GM23338 (cell line): ENCODE results near the gene C3orf70. TPM values are rescaled to one million over a fixed set of nuclear protein-coding genes. Genes with fewer than 3 reads are reported as not detected.

ENCODE experiments used
- ATAC-seq: fragments of 200-7000 bp; cut with Tn5 transposase; 3 replicates; pipeline ENCODE4 v1.9.1; 2020
- DNase-seq: peaks from one replicate; pipeline ENCODE4 v3.0.0-alpha.2; 2015; ENCODE audit warnings: low spot score
- H2AFZ ChIP-seq: fragments of 200-600 bp; sonication (generic); 2 replicates; pipeline ENCODE4 v1.8.0; 2016; ENCODE audit warnings: antibody characterized with exemption, mild to moderate bottlenecking, moderate library complexity
- H3F3A ChIP-seq: fragments of 200-600 bp; sonication (generic); replicated peaks from 2 replicates; pipeline ENCODE4 v1.8.0; 2017; ENCODE audit warnings: antibody characterized with exemption, mixed run types, low read depth
- H3K27ac ChIP-seq: fragments of 200-600 bp; sonication (generic); 2 replicates; pipeline ENCODE4 v1.6.1; 2016; ENCODE audit warnings: low read depth
- H3K27me3 ChIP-seq: fragments of 200-600 bp; sonication (generic); 2 replicates; pipeline ENCODE4 v1.8.0; 2016; ENCODE audit warnings: mild to moderate bottlenecking, mixed run types, moderate library complexity; ENCODE audit not compliant: insufficient read depth
- H3K36me3 ChIP-seq: fragments of 200-600 bp; sonication (generic); 2 replicates; pipeline ENCODE4 v1.8.0; 2016; ENCODE audit warnings: mild to moderate bottlenecking; ENCODE audit not compliant: insufficient read depth
- H3K4me1 ChIP-seq: fragments of 200-600 bp; sonication (generic); 2 replicates; pipeline ENCODE4 v1.8.0; 2016; ENCODE audit warnings: mild to moderate bottlenecking, moderate library complexity; ENCODE audit not compliant: insufficient read depth
- H3K4me2 ChIP-seq: fragments of 200-600 bp; sonication (generic); 2 replicates; pipeline ENCODE4 v1.7.1; 2017; ENCODE audit warnings: mixed run types
- H3K4me3 ChIP-seq: fragments of 200-600 bp; sonication (generic); 2 replicates; pipeline ENCODE4 v1.6.1; 2016; ENCODE audit warnings: mixed run types
- H3K79me2 ChIP-seq: fragments of 200-600 bp; sonication (generic); replicated peaks from 2 replicates; pipeline ENCODE4 v1.8.0; 2017; ENCODE audit warnings: mild to moderate bottlenecking; ENCODE audit not compliant: insufficient read depth
- H3K9me2 ChIP-seq: fragments of 200-600 bp; sonication (generic); 2 replicates; pipeline ENCODE4 v1.8.0; 2017; ENCODE audit not compliant: insufficient read depth
- H4K20me1 ChIP-seq: fragments of 200-600 bp; sonication (generic); replicated peaks from 2 replicates; pipeline ENCODE4 v1.8.0; 2017; ENCODE audit warnings: mild to moderate bottlenecking; ENCODE audit not compliant: insufficient read depth
- H3K27ac Mint-ChIP-seq: 2 replicates; pipeline ENCODE4 v1.8.0; 2020; ENCODE audit warnings: inconsistent platforms, mild to moderate bottlenecking, moderate library complexity, mixed read lengths
- H3K27me3 Mint-ChIP-seq: 3 replicates; pipeline ENCODE4 v1.8.0; 2022; ENCODE audit warnings: low read depth, mild to moderate bottlenecking, moderate library complexity, mixed read lengths, inconsistent platforms; ENCODE audit not compliant: insufficient read depth, poor library complexity
- H3K36me3 Mint-ChIP-seq: 3 replicates; pipeline ENCODE4 v1.8.0; 2021; ENCODE audit warnings: low read depth, mild to moderate bottlenecking, inconsistent platforms, moderate library complexity, mixed read lengths
- H3K4me1 Mint-ChIP-seq: 3 replicates; pipeline ENCODE4 v1.8.0; 2020; ENCODE audit warnings: mild to moderate bottlenecking, inconsistent platforms, mixed read lengths
- H3K4me3 Mint-ChIP-seq: 3 replicates; pipeline ENCODE4 v1.8.0; 2021; ENCODE audit warnings: moderate library complexity, mild to moderate bottlenecking, inconsistent platforms, mixed read lengths
- H3K9me3 Mint-ChIP-seq: 3 replicates; pipeline ENCODE4 v1.8.0; 2020; ENCODE audit warnings: moderate library complexity, mild to moderate bottlenecking, inconsistent platforms, mixed read lengths
- CTCF ChIP-seq, 2 experiments: fragments of 200-600 bp in 1 of 2; sonication (generic) in 1 of 2; conservative IDR thresholded peaks; 2 replicates each; pipeline versions ENCODE4 v1.5.1 to v1.6.1; 2016 to 2017; ENCODE audit warnings: antibody characterized with exemption in 2 of 2, low read depth in 2 of 2, mild to moderate bottlenecking in 2 of 2, moderate library complexity in 1 of 2
- EZH2phosphoT487 ChIP-seq: fragments of 200-600 bp; sonication (generic); IDR thresholded peaks from one replicate; pipeline ENCODE4 v1.8.1; 2018; ENCODE audit warnings: antibody characterized with exemption; ENCODE audit not compliant: unreplicated experiment
- JUNB ChIP-seq: IDR thresholded peaks from one replicate; pipeline ENCODE4 v1.6.1; 2016; ENCODE audit warnings: antibody characterized with exemption; ENCODE audit not compliant: unreplicated experiment
- NANOG ChIP-seq: IDR thresholded peaks from 2 replicates; pipeline ENCODE4 v1.6.1; 2016; ENCODE audit warnings: antibody characterized with exemption, borderline replicate concordance
- POLR2AphosphoS5 ChIP-seq: IDR thresholded peaks from 2 replicates; pipeline ENCODE4 v1.6.1; 2016; ENCODE audit warnings: antibody characterized with exemption, low read depth
- STAT1 ChIP-seq: IDR thresholded peaks from one replicate; pipeline ENCODE4 v1.6.1; 2016; ENCODE audit warnings: antibody characterized with exemption; ENCODE audit not compliant: unreplicated experiment
- ZNF331 ChIP-seq: fragments of 250-450 bp; sonication (Bioruptor Pico); IDR thresholded peaks from 2 replicates; pipeline ENCODE4 v1.5.0; 2020; ENCODE audit warnings: low read depth, mild to moderate bottlenecking, moderate library complexity
- polyA plus RNA-seq: library from polyadenylated mRNA; unstranded; fragments of >200 nt; fragmentation: Nextera tagmentation; extraction: Ambion mirVana; gene quantifications from 2 replicates; pipeline ENCODE4 v1.2.1, GENCODE V29; 2016
- total RNA-seq: library from RNA; depleted of rRNA; stranded (reverse); fragments of >200 nt; shearing (Covaris generic); gene quantifications from 2 replicates; pipeline ENCODE4 v1.2.3, GENCODE V29; 2014
- TF ChIP-seq, protein P1 (sequence below): IDR thresholded peaks from 2 replicates; pipeline ENCODE4 v1.6.1; 2016; ENCODE audit warnings: antibody characterized with exemption
- TF ChIP-seq, protein P2 (sequence below): IDR thresholded peaks from one replicate; pipeline ENCODE4 v1.6.1; 2018; ENCODE audit warnings: antibody characterized with exemption; ENCODE audit not compliant: unreplicated experiment

Gene C3orf70
- total and polyA plus RNA-seq, 2 experiments from 2014 or later: 0.45 to 1.5 TPM

GRCh38 chr3:185090811-185091210 lies 62.0 kb downstream of the C3orf70 start:
- Histone ChIP-seq H3K27ac (no peak overlapping the region), H3K4me3 (no peak overlapping the region)
- no peaks in the 10 kb centered on the region for H3K36me3 Mint-ChIP-seq

DNA sequence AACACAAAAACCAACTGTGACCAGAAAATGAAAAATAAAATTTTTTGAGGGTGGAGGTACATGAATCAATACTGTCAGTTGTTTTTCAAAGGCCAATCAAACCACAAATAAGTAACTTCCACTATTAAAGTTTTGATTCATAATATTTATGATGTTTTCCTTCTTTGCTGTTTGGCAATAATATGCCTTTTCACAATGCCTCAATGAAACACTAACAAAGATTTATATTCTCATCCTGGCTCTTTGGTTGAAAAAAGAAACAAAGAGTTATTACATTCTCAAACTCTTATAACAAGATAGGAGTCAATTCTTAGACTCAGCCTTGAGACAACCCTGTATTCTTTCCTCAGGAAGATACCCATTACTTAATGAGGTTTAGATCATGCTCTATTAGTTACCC lies 63.1 kb downstream of the C3orf70 start:
- Mint-ChIP-seq H3K9me3 (no peaks in the 10 kb centered on the region), H3K4me3 (no peak overlapping the region), H3K27ac (no peak overlapping the region), H3K36me3 (no peaks in the 10 kb centered on the region), H3K4me1 (peaks cover 13% of the 10 kb centered on the region; the same call in 2 of the 3 replicates), H3K27me3 (peaks cover 4% of the 10 kb centered on the region)
- H3K27ac ChIP-seq: no peak overlapping the region
- no peak overlapping the region for H3K4me3 ChIP-seq
- ATAC-seq (no peak), DNase-seq (no peak)
- H3K9me2 ChIP-seq: no peaks in the 10 kb centered on the region
- H3K36me3 ChIP-seq: no peaks in the 10 kb centered on the region
- H3K4me2 ChIP-seq: no peak overlapping the region
- H4K20me1 ChIP-seq: no peaks in the 10 kb centered on the region
- no peaks in the 10 kb centered on the region for H3K27me3 ChIP-seq
- peaks cover 10% of the 10 kb centered on the region; the same call in 1 of the 2 replicates for H3K4me1 ChIP-seq
- H2AFZ ChIP-seq: no peak overlapping the region
- H3F3A ChIP-seq: no peaks in the 10 kb centered on the region
- no peaks in the 10 kb centered on the region for H3K79me2 ChIP-seq
- TF ChIP-seq, protein P1, sequence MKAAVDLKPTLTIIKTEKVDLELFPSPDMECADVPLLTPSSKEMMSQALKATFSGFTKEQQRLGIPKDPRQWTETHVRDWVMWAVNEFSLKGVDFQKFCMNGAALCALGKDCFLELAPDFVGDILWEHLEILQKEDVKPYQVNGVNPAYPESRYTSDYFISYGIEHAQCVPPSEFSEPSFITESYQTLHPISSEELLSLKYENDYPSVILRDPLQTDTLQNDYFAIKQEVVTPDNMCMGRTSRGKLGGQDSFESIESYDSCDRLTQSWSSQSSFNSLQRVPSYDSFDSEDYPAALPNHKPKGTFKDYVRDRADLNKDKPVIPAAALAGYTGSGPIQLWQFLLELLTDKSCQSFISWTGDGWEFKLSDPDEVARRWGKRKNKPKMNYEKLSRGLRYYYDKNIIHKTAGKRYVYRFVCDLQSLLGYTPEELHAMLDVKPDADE: no peak
- TF ChIP-seq POLR2AphosphoS5: no peak
- TF ChIP-seq, protein P2, sequence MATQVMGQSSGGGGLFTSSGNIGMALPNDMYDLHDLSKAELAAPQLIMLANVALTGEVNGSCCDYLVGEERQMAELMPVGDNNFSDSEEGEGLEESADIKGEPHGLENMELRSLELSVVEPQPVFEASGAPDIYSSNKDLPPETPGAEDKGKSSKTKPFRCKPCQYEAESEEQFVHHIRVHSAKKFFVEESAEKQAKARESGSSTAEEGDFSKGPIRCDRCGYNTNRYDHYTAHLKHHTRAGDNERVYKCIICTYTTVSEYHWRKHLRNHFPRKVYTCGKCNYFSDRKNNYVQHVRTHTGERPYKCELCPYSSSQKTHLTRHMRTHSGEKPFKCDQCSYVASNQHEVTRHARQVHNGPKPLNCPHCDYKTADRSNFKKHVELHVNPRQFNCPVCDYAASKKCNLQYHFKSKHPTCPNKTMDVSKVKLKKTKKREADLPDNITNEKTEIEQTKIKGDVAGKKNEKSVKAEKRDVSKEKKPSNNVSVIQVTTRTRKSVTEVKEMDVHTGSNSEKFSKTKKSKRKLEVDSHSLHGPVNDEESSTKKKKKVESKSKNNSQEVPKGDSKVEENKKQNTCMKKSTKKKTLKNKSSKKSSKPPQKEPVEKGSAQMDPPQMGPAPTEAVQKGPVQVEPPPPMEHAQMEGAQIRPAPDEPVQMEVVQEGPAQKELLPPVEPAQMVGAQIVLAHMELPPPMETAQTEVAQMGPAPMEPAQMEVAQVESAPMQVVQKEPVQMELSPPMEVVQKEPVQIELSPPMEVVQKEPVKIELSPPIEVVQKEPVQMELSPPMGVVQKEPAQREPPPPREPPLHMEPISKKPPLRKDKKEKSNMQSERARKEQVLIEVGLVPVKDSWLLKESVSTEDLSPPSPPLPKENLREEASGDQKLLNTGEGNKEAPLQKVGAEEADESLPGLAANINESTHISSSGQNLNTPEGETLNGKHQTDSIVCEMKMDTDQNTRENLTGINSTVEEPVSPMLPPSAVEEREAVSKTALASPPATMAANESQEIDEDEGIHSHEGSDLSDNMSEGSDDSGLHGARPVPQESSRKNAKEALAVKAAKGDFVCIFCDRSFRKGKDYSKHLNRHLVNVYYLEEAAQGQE: no peak
- no peak for TF ChIP-seq STAT1
- TF ChIP-seq EZH2phosphoT487: no peak
- TF ChIP-seq CTCF (conservative IDR thresholded peaks at IDR 0.05; ENCODE audit: low read depth in 2 of 2): no peak

More at GRCh38 chr3:185090811-185091210, 62.0 kb downstream of the C3orf70 start:
- no peaks in the 10 kb centered on the region for H3F3A ChIP-seq
- no peaks in the 10 kb centered on the region for H3K79me2 ChIP-seq
- ATAC-seq: no peak
- H2AFZ ChIP-seq: no peak overlapping the region
- H3K36me3 ChIP-seq: no peaks in the 10 kb centered on the region
- H3K27me3 ChIP-seq: no peaks in the 10 kb centered on the region
- Mint-ChIP-seq H3K9me3 (no peaks in the 10 kb centered on the region), H3K4me3 (no peak overlapping the region), H3K27ac (no peak overlapping the region), H3K27me3 (peaks cover 4% of the 10 kb centered on the region), H3K4me1 (peaks cover 7% of the 10 kb centered on the region)
- no peaks in the 10 kb centered on the region for H4K20me1 ChIP-seq
- no peak for DNase-seq
- no peak for TF ChIP-seq ZNF331 (CRISPR knock-in tag)
- TF ChIP-seq CTCF (conservative IDR thresholded peaks at IDR 0.05; ENCODE audit: low read depth in 2 of 2): no peak
- no peak for TF ChIP-seq NANOG
- no peak for TF ChIP-seq POLR2AphosphoS5
- no peak for TF ChIP-seq STAT1
- no peak for TF ChIP-seq EZH2phosphoT487
- no peak for TF ChIP-seq JUNB
- H3K9me2 ChIP-seq: no peaks in the 10 kb centered on the region
- no peak overlapping the region for H3K4me2 ChIP-seq
- H3K4me1 ChIP-seq: peaks cover 5% of the 10 kb centered on the region; the same call in 1 of the 2 replicates
